AG04449 (cell line): ENCODE measurements around the gene RRAD.
"Not testable (repeated sequence)": the region's sequence is repeated elsewhere in the genome, so short reads cannot be mapped to it uniquely, and the experiment has no call there.

Source experiments
- CTCF ChIA-PET: fragments of 350-600 bp; formaldehyde crosslinking; extraction: SDS; loops from one replicate; lab custom pipeline; 2021; ENCODE audit warnings: antibody characterized with exemption; lab: Yijun Ruan, JAX
- POLR2A ChIA-PET: fragments of 400-600, 350-600 bp; formaldehyde crosslinking; extraction: SDS; loops from one replicate; lab custom pipeline; 2020; ENCODE audit warnings: antibody characterized with exemption, inconsistent platforms; lab: Yijun Ruan, JAX
- DNase-seq: peaks from one replicate; pipeline ENCODE4 v3.0.0-alpha.2; 2010; ENCODE audit warnings: low read depth, low spot score
- H3K4me3 ChIP-seq: 2 replicates; pipeline ENCODE4 v1.5.1; 2011; ENCODE audit warnings: low read depth, mild to moderate bottlenecking, control low read depth, low read length
- CTCF ChIP-seq: IDR thresholded peaks from one replicate; pipeline ENCODE4 v1.5.1; 2011; ENCODE audit warnings: mild to moderate bottlenecking, moderate library complexity, low read length, control low read depth, inconsistent platforms; ENCODE audit not compliant: insufficient read depth; ENCODE audit errors: missing control alignments

The RRAD gene

GRCh38 chr16:66936889-66937554 lies 11.7 kb upstream of the RRAD start:
- POLR2A ChIA-PET: no interaction called here

GRCh38 chr16:66936462-66936861 lies 11.1 kb upstream of the RRAD start:
- CTCF ChIA-PET: interaction anchor here (0.8 to 1.6 kb wide), 5 partner anchors 9 to 46 kb away, joined by 3 to 10 read pairs (median 3); no protein-coding TSS in a partner anchor
- POLR2A ChIA-PET: no interaction called here
- DNase-seq: no peak
- peak overlapping the region; percentile 97 for H3K4me3 ChIP-seq
- no peak for TF ChIP-seq CTCF

More at GRCh38 chr16:66936889-66937554, 11.7 kb upstream of the RRAD start:
- H3K4me3 ChIP-seq: no peak overlapping the region
- no peak for TF ChIP-seq CTCF
- no peak for DNase-seq
- CTCF ChIA-PET: interaction anchor here (0.8 to 1.7 kb wide), 6 partner anchors 9 to 46 kb away, joined by 3 to 10 read pairs (median 4); no protein-coding TSS in a partner anchor

- POLR2A ChIA-PET: no interaction called here
- CTCF ChIA-PET: interaction anchor here (1.2 to 1.6 kb wide), 4 partner anchors 10 to 45 kb away, joined by 3 to 10 read pairs (median 4); no protein-coding TSS in a partner anchor
- DNase-seq: no peak
Measured at GRCh38 chr16:66935314-66936011, 10.1 kb upstream of the RRAD start, which contains the start of gene CES2. Gene CES2, plus strand, starts transcription at chr16:66935516. Its CDS starts 120 bp downstream, at chr16:66935636.

DNA sequence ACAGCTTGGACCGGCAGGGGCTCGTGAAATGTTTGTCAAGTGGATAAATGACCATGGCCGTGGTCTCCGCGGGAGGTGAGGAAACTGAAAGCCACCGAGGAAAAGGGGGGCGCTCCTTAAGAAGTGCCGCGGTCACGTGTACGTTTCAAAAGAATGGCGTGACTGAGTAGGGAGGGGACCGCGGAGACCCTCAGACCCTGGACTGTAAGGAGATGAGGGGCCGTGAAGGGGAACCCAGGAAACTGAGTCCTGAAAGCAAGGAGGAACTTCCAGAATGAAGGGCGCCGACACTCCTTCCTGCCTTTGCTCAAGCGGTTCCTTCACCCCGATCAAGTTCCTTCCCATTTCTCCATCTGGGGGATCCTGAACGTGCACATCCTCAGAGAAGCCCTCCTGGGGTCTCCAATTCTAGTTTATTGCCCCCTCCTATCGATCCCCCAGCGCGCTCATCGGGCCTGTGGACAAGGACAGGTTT lies 9.5 kb upstream of the RRAD start:
- ChIA-PET POLR2A (interaction anchor here (0.6 kb wide), 1 partner anchor 40 kb away, joined by 3 read pairs; no protein-coding TSS in a partner anchor), CTCF (interaction anchor here (1.0 to 2.4 kb wide), 3 partner anchors 8 to 40 kb away, joined by 3 to 16 read pairs (median 6); no protein-coding TSS in a partner anchor)
- peak overlapping the region; percentile 97 for H3K4me3 ChIP-seq
- not testable (repeated sequence) for DNase-seq

More at GRCh38 chr16:66935314-66936011, 10.1 kb upstream of the RRAD start, which contains the start of gene CES2:
- TF ChIP-seq CTCF: no peak
- H3K4me3 ChIP-seq: peak within 1 kb of the TSS; percentile 97

GRCh38 chr16:66934138-66934838 lies 9.0 kb upstream of the RRAD start, which contains the start of gene CIAO2B:
Gene CIAO2B, minus strand, starts transcription at chr16:66934402. Its CDS starts 38 bp downstream, at chr16:66934364.
- POLR2A ChIA-PET: interaction anchor here (0.6 kb wide), 1 partner anchor 39 kb away, joined by 3 read pairs; no protein-coding TSS in a partner anchor
- DNase-seq: no peak

More at GRCh38 chr16:66934138-66934838, 9.0 kb upstream of the RRAD start, which contains the start of gene CIAO2B:
- peak within 1 kb of the TSS; percentile 97 for H3K4me3 ChIP-seq
- no peak for TF ChIP-seq CTCF
- CTCF ChIA-PET: interaction anchor here (1.0 to 2.4 kb wide), 4 partner anchors 9 to 39 kb away, joined by 3 to 16 read pairs (median 4); no protein-coding TSS in a partner anchor
